IgD-negative memory B cell (primary cell): Measurements from ENCODE around the gene SIGLEC15. TPM values are rescaled to one million over a fixed set of nuclear protein-coding genes. Genes with fewer than 3 reads are reported as not detected.

Source experiments
- H3K27ac Mint-ChIP-seq, 3 donors: one replicate each; pipeline ENCODE4 v1.8.0; 2020 to 2022; ENCODE audit warnings: mild to moderate bottlenecking in 3 of 3, mixed read lengths in 3 of 3, moderate library complexity in 1 of 3
- H3K27me3 Mint-ChIP-seq: one replicate; pipeline ENCODE4 v1.8.0; 2021; ENCODE audit warnings: mixed read lengths
- H3K36me3 Mint-ChIP-seq: one replicate; pipeline ENCODE4 v1.8.0; 2020; ENCODE audit warnings: mild to moderate bottlenecking, mixed read lengths
- H3K4me1 Mint-ChIP-seq, 3 donors: one replicate each; pipeline ENCODE4 v1.8.0; 2020 to 2022; ENCODE audit warnings: mixed read lengths in 3 of 3, mild to moderate bottlenecking in 1 of 3
- H3K4me3 Mint-ChIP-seq, 4 donors: one replicate each; pipeline ENCODE4 v1.8.0; 2020 to 2022; ENCODE audit warnings: mild to moderate bottlenecking in 4 of 4, mixed read lengths in 4 of 4, moderate library complexity in 3 of 4
- H3K9me3 Mint-ChIP-seq, 3 donors: one replicate each; pipeline ENCODE4 v1.8.0; 2020 to 2021; ENCODE audit warnings: mixed read lengths in 3 of 3, mild to moderate bottlenecking in 1 of 3
- polyA plus RNA-seq: library from polyadenylated mRNA; unstranded; fragments of 300-500 nt; fragmentation: Illumina TruSeq; gene quantifications from one replicate; pipeline ENCODE4 v1.2.3, GENCODE V29; 2021

SIGLEC15 gene
- polyA plus RNA-seq, 1 donor from 2014 or later = not detected

GRCh38 chr18:45833846-45834245 is 8.4 kb downstream of the SIGLEC15 start:
- H3K4me1 Mint-ChIP-seq = peaks cover 0 to 5% (median 3%) of the 10 kb centered on the region in 3 donors
- H3K9me3 Mint-ChIP-seq = peaks cover 0 to 2% (median 0%) of the 10 kb centered on the region in 3 donors
- no peak overlapping the region for H3K27ac Mint-ChIP-seq
- H3K27me3 Mint-ChIP-seq = peaks cover 35% of the 10 kb centered on the region
- H3K36me3 Mint-ChIP-seq = no peaks in the 10 kb centered on the region
- no peak overlapping the region for H3K4me3 Mint-ChIP-seq

- Mint-ChIP-seq H3K9me3 (peaks cover 0 to 2% (median 0%) of the 10 kb centered on the region in 3 donors), H3K27me3 (peaks cover 38% of the 10 kb centered on the region), H3K27ac (no peak overlapping the region), H3K36me3 (no peaks in the 10 kb centered on the region), H3K4me3 (no peak overlapping the region), H3K4me1 (peaks cover 0 to 6% (median 3%) of the 10 kb centered on the region in 3 donors)
These were observed 8.8 kb downstream of the SIGLEC15 start for GRCh38 chr18:45834306-45834705.

GRCh38 chr18:45835057-45835636 is 9.7 kb downstream of the SIGLEC15 start:
- Mint-ChIP-seq H3K27ac (no peak overlapping the region), H3K9me3 (peaks cover 0 to 2% (median 0%) of the 10 kb centered on the region in 3 donors), H3K27me3 (peaks cover 43% of the 10 kb centered on the region), H3K36me3 (no peaks in the 10 kb centered on the region), H3K4me1 (peaks cover 0 to 7% (median 3%) of the 10 kb centered on the region in 3 donors), H3K4me3 (no peak overlapping the region)

- peak overlapping the region in 2 of 4 donors; percentile 31 to 65 for H3K4me3 Mint-ChIP-seq
These were observed 11.0 kb downstream of the SIGLEC15 start for GRCh38 chr18:45836242-45837205.

GRCh38 chr18:45837283-45838070 is 12.0 kb downstream of the SIGLEC15 start:
- peaks cover 0 to 7% (median 3%) of the 10 kb centered on the region in 3 donors for H3K4me1 Mint-ChIP-seq

More at GRCh38 chr18:45836242-45837205, 11.0 kb downstream of the SIGLEC15 start:
- peaks cover 0 to 2% (median 0%) of the 10 kb centered on the region in 3 donors for H3K9me3 Mint-ChIP-seq
- peaks cover 0 to 7% (median 3%) of the 10 kb centered on the region in 3 donors for H3K4me1 Mint-ChIP-seq
- H3K27ac Mint-ChIP-seq = peak overlapping the region in 1 of 3 donors; percentile 67
- peaks cover 39% of the 10 kb centered on the region for H3K27me3 Mint-ChIP-seq
- H3K36me3 Mint-ChIP-seq = peaks cover 4% of the 10 kb centered on the region

GRCh38 chr18:45838302-45839070 is 13.0 kb downstream of the SIGLEC15 start:
- peaks cover 0 to 7% (median 3%) of the 10 kb centered on the region in 3 donors for H3K4me1 Mint-ChIP-seq
- H3K9me3 Mint-ChIP-seq = peaks cover 0 to 2% (median 0%) of the 10 kb centered on the region in 3 donors
- H3K4me3 Mint-ChIP-seq = peak overlapping the region in 2 of 4 donors; percentile 63
- peaks cover 35% of the 10 kb centered on the region for H3K27me3 Mint-ChIP-seq
- H3K36me3 Mint-ChIP-seq = peaks cover 5% of the 10 kb centered on the region
- H3K27ac Mint-ChIP-seq = no peak overlapping the region

More at GRCh38 chr18:45837283-45838070, 12.0 kb downstream of the SIGLEC15 start:
- peaks cover 0 to 2% (median 0%) of the 10 kb centered on the region in 3 donors for H3K9me3 Mint-ChIP-seq
- H3K4me3 Mint-ChIP-seq = no peak overlapping the region
- H3K27me3 Mint-ChIP-seq = peaks cover 35% of the 10 kb centered on the region
- no peak overlapping the region for H3K27ac Mint-ChIP-seq
- H3K36me3 Mint-ChIP-seq = peaks cover 5% of the 10 kb centered on the region

- peaks cover 31% of the 10 kb centered on the region for H3K27me3 Mint-ChIP-seq
- H3K36me3 Mint-ChIP-seq = peaks cover 5% of the 10 kb centered on the region
- H3K27ac Mint-ChIP-seq = no peak overlapping the region
- H3K9me3 Mint-ChIP-seq = peaks cover 0 to 2% (median 0%) of the 10 kb centered on the region in 3 donors
- peak overlapping the region in 1 of 4 donors; percentile 51 for H3K4me3 Mint-ChIP-seq
- peaks cover 0 to 7% (median 3%) of the 10 kb centered on the region in 3 donors for H3K4me1 Mint-ChIP-seq
These were observed 14.2 kb downstream of the SIGLEC15 start for GRCh38 chr18:45839414-45840395.

GRCh38 chr18:45841060-45841764 is 15.7 kb downstream of the SIGLEC15 start:
- Mint-ChIP-seq H3K27me3 (peaks cover 24% of the 10 kb centered on the region), H3K4me3 (peak overlapping the region in 1 of 4 donors; percentile 33), H3K4me1 (peaks cover 0 to 7% (median 3%) of the 10 kb centered on the region in 3 donors), H3K9me3 (no peaks in the 10 kb centered on the region), H3K27ac (no peak overlapping the region), H3K36me3 (peaks cover 5% of the 10 kb centered on the region)

- Mint-ChIP-seq H3K36me3 (peaks cover 5% of the 10 kb centered on the region), H3K4me1 (peaks cover 0 to 7% (median 1%) of the 10 kb centered on the region in 3 donors), H3K27me3 (peaks cover 18% of the 10 kb centered on the region), H3K27ac (peak overlapping the region in 1 of 3 donors; percentile 53), H3K9me3 (no peaks in the 10 kb centered on the region), H3K4me3 (no peak overlapping the region)
These were observed 16.4 kb downstream of the SIGLEC15 start for GRCh38 chr18:45841765-45842442.

- Mint-ChIP-seq H3K4me3 (no peak overlapping the region), H3K4me1 (peaks cover 0 to 5% (median 0%) of the 10 kb centered on the region in 3 donors), H3K9me3 (no peaks in the 10 kb centered on the region), H3K27ac (no peak overlapping the region), H3K27me3 (peaks cover 13% of the 10 kb centered on the region), H3K36me3 (peaks cover 5% of the 10 kb centered on the region)
These were observed 17.5 kb downstream of the SIGLEC15 start for GRCh38 chr18:45843019-45843418.

GRCh38 chr18:45844938-45845337 is 19.5 kb downstream of the SIGLEC15 start:
- Mint-ChIP-seq H3K36me3 (peaks cover 5% of the 10 kb centered on the region), H3K9me3 (no peaks in the 10 kb centered on the region), H3K4me3 (no peak overlapping the region), H3K4me1 (no peaks in the 10 kb centered on the region), H3K27ac (peak overlapping the region in 1 of 3 donors; percentile 41), H3K27me3 (no peaks in the 10 kb centered on the region)

- Mint-ChIP-seq H3K36me3 (peaks cover 5% of the 10 kb centered on the region), H3K27ac (no peak overlapping the region), H3K27me3 (no peaks in the 10 kb centered on the region), H3K4me1 (peaks cover 0 to 3% (median 0%) of the 10 kb centered on the region in 3 donors), H3K9me3 (no peaks in the 10 kb centered on the region), H3K4me3 (no peak overlapping the region)
These were observed 19.9 kb downstream of the SIGLEC15 start for GRCh38 chr18:45845410-45845809.
